ENCODE measurements around the gene DENND1A.

DNA sequence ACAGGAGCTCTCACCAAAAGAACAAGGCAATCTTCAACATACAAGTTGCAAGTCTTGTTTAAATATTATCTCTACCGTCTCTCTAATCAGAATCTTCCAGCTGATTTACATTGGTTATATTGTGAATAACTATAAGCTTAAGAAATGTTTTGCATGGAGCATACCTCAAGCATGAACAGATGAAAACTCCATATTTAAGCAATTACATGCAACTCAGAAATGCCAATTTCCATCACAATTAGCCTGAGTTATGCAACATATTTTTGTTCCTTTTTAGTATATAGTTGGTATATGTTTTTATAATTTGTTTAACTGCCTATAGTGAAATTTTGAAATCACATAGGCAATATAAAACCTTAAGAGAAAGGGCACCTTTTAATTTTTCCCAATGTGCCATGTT is 142.5 kb downstream of the DENND1A start:
- TF ChIP-seq, protein P1, sequence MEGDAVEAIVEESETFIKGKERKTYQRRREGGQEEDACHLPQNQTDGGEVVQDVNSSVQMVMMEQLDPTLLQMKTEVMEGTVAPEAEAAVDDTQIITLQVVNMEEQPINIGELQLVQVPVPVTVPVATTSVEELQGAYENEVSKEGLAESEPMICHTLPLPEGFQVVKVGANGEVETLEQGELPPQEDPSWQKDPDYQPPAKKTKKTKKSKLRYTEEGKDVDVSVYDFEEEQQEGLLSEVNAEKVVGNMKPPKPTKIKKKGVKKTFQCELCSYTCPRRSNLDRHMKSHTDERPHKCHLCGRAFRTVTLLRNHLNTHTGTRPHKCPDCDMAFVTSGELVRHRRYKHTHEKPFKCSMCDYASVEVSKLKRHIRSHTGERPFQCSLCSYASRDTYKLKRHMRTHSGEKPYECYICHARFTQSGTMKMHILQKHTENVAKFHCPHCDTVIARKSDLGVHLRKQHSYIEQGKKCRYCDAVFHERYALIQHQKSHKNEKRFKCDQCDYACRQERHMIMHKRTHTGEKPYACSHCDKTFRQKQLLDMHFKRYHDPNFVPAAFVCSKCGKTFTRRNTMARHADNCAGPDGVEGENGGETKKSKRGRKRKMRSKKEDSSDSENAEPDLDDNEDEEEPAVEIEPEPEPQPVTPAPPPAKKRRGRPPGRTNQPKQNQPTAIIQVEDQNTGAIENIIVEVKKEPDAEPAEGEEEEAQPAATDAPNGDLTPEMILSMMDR (IDR thresholded peaks at IDR 0.05): no peak
- no peak for TF ChIP-seq POLR2A (IDR thresholded peaks at IDR 0.05)
